Right forelimb (tissue), 1 donor: ENCODE data around the gene RASL11A.
"Not testable (repeated sequence)": the region's sequence is repeated elsewhere in the genome, so short reads cannot be mapped to it uniquely, and the experiment has no call there.

ENCODE experiments used
- DNase-seq: peaks from one replicate; pipeline ENCODE4 v3.0.0-alpha.2; 2018

RASL11A gene

GRCh38 chr13:27302643-27303262 is 32.1 kb downstream of the RASL11A start:
- DNase-seq: no peak

- no peak for DNase-seq
These were observed 33.5 kb downstream of the RASL11A start for GRCh38 chr13:27304099-27304498.

GRCh38 chr13:27304611-27305010 is 34.0 kb downstream of the RASL11A start:
- no peak for DNase-seq

- DNase-seq: no peak
These were observed 35.7 kb downstream of the RASL11A start for GRCh38 chr13:27306364-27306763.

- no peak for DNase-seq
These were observed 38.3 kb downstream of the RASL11A start for GRCh38 chr13:27308941-27309340.

- no peak for DNase-seq
These were observed 38.9 kb downstream of the RASL11A start for GRCh38 chr13:27309401-27309958.

- no peak for DNase-seq
These were observed 39.5 kb downstream of the RASL11A start for GRCh38 chr13:27309967-27310598.

GRCh38 chr13:27310946-27311345 is 40.3 kb downstream of the RASL11A start:
- DNase-seq: no peak

- no peak for DNase-seq
These were observed 41.0 kb downstream of the RASL11A start for GRCh38 chr13:27311518-27312210.

- DNase-seq: no peak
These were observed 43.1 kb downstream of the RASL11A start for GRCh38 chr13:27313770-27314169.

- no peak for DNase-seq
These were observed 48.8 kb downstream of the RASL11A start for GRCh38 chr13:27319404-27319803.

GRCh38 chr13:27321468-27322431 is 51.1 kb downstream of the RASL11A start:
- no peak for DNase-seq

GRCh38 chr13:27322443-27322842 is 51.8 kb downstream of the RASL11A start:
- DNase-seq: not testable (repeated sequence)
